PC-9 (cell line): ENCODE data around the gene COL27A1.

ENCODE experiments used
- EZH2 ChIP-seq: fragments of 200-600 bp; sonication (generic); IDR thresholded peaks from 2 replicates; pipeline ENCODE4 v1.8.0; 2017; ENCODE audit warnings: antibody characterized with exemption, low read depth
- TF ChIP-seq, protein P1 (sequence below): fragments of 200-600 bp; sonication (generic); conservative IDR thresholded peaks from 2 replicates; pipeline ENCODE4 v1.6.1; 2017; ENCODE audit warnings: mixed run types, antibody characterized with exemption, mild to moderate bottlenecking, moderate library complexity

DNA sequence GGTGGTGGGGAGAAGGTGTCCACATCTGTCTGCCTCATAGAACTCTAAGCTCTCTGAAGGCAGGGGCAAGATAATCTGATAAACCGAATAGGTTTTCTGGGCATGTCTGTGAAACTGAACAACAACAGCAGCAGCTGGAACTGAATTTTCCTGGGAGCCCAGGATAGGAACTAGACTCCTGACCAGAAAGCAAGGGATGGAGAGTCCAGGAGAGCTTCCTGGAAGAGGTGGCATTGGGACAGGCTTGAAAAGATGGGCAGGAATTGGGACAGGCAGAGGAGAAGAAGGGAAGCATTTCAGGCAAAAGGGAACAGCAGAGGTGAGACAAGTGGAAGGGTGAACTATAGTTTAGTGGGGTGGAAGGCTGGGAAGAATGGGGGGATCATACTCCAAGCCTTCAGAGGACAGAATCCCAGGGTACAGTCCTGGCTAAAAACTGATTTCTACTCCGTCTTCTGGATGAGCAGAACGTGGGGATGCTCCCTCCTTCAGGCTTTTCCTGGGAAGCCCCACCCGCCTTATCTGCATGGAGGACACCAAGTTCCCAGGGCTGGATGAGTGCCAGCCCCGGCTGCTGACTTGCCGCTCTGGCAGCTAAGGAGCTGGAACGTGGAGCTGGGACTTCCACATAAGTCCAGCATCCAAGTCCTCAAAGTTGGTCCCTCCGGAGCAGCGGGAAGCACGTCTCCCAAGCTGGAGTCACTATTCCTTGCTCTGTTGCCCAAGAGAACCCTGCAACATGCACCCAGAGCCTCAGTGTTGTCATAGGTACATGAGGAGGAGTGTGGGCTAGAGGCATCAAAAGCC lies 42.4 kb upstream of the COL27A1 start:
- TF ChIP-seq, protein P1, sequence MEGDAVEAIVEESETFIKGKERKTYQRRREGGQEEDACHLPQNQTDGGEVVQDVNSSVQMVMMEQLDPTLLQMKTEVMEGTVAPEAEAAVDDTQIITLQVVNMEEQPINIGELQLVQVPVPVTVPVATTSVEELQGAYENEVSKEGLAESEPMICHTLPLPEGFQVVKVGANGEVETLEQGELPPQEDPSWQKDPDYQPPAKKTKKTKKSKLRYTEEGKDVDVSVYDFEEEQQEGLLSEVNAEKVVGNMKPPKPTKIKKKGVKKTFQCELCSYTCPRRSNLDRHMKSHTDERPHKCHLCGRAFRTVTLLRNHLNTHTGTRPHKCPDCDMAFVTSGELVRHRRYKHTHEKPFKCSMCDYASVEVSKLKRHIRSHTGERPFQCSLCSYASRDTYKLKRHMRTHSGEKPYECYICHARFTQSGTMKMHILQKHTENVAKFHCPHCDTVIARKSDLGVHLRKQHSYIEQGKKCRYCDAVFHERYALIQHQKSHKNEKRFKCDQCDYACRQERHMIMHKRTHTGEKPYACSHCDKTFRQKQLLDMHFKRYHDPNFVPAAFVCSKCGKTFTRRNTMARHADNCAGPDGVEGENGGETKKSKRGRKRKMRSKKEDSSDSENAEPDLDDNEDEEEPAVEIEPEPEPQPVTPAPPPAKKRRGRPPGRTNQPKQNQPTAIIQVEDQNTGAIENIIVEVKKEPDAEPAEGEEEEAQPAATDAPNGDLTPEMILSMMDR = no peak
- TF ChIP-seq EZH2 = no peak
